AG09319 (cell line): ENCODE measurements around the gene DCBLD1.

Source experiments
- DNase-seq: peaks from one replicate; pipeline ENCODE4 v3.0.0-alpha.2; 2010; ENCODE audit warnings: low read depth; ENCODE audit errors: extremely low read depth
- TF ChIP-seq, protein P1 (sequence below): IDR thresholded peaks from 2 replicates; pipeline ENCODE4 v1.5.1; 2011; ENCODE audit warnings: low read depth, mild to moderate bottlenecking, inconsistent platforms, low read length, moderate library complexity

The DCBLD1 gene

DNA sequence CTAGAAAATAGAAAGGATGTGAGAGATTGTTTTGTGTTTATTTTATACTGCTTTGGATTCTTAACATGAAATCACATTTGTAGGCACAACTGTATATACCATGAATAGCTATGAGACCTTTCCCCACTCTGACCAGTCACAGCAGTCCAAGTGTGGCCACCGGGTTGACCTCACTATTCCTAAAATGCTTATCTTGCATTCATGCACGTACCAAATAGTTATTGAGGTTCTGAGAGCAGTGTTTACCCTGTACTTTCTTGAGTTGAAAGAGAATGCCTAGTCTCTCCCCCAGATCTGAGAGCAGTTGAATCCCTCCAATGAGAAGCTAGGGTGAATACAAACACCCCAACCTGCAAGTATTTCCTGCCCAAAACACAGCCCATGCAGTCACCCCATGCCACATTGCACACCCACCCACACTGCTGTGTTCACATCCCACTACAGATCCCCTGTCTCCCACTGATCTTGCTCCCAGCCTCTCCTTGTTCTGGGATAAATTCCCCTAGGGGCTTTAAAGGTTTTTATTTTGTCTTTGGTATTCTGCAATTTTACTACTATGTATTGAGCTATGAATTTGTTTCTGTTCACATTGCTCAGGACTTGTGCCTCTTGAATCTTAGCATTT lies 68.3 kb downstream of the DCBLD1 start:
- TF ChIP-seq, protein P1, sequence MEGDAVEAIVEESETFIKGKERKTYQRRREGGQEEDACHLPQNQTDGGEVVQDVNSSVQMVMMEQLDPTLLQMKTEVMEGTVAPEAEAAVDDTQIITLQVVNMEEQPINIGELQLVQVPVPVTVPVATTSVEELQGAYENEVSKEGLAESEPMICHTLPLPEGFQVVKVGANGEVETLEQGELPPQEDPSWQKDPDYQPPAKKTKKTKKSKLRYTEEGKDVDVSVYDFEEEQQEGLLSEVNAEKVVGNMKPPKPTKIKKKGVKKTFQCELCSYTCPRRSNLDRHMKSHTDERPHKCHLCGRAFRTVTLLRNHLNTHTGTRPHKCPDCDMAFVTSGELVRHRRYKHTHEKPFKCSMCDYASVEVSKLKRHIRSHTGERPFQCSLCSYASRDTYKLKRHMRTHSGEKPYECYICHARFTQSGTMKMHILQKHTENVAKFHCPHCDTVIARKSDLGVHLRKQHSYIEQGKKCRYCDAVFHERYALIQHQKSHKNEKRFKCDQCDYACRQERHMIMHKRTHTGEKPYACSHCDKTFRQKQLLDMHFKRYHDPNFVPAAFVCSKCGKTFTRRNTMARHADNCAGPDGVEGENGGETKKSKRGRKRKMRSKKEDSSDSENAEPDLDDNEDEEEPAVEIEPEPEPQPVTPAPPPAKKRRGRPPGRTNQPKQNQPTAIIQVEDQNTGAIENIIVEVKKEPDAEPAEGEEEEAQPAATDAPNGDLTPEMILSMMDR = no peak
- no peak for DNase-seq

DNA sequence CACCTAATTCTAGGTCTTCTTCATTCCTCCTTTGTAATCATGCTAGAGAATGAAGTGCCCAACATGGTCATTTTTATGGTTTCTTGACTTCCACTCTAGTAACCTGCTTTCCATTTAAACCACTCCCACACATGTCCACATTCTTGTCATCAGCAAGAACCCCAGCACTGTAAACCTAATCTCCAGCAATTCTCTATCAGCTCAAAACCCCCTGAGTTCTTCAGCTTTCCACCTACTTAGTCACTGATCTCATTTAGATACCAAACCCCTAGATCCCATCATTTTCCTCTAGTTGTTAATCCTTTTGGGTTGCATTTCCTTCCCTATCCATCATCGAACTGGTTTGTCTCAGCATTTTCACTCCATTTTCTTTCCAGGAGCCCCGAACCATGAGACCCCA lies 70.1 kb downstream of the DCBLD1 start:
- TF ChIP-seq, protein P1 = no peak
- no peak for DNase-seq

DNA sequence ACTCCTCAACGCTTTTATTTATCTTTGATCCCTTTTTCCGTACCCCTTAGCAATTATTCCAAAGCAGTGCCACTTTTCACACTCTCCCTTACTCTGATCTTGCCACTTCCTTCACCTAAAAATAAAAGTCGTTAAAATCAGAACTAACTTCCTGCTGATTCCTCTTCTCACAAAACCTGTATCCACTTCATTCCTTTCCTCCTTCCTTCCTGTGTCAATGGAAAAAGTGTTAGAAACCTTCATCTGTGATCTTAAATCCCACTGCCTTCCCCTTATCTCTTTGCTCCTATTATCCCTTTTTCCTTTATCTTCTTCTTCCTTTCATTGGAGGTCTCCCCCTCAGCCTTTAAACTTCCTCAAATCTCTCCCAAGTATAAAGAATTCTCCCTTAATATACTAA lies 70.7 kb downstream of the DCBLD1 start:
- TF ChIP-seq, protein P1 = no peak
- DNase-seq = no peak

DNA sequence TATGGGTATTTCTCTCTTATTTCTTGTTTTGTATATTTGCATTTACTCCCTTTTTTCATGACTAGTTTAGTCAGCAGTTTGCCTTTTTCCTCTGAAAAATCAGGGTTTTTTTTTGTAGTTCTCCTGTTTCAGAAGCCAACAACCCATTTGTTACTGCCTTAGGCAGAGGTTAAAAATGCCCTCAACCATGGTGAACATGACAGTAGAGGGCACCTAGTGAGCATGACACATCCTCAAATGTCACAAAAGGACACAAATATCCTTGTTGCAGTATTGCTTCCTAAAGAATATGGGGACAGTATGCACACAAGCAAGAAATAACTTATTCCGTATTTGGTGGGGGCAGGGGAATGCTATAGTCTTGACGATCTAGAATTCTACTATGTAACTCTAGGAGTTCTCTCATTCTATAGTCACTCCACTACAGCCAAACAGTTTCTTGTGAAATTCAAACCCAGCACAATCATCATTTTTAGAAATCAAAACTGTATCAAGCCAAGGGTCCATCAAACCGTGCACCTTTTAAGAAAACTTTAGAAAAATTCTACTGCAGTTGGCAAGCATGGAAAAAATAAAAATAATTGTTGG lies 72.9 kb downstream of the DCBLD1 start:
- TF ChIP-seq, protein P1 = no peak
- no peak for DNase-seq

DNA sequence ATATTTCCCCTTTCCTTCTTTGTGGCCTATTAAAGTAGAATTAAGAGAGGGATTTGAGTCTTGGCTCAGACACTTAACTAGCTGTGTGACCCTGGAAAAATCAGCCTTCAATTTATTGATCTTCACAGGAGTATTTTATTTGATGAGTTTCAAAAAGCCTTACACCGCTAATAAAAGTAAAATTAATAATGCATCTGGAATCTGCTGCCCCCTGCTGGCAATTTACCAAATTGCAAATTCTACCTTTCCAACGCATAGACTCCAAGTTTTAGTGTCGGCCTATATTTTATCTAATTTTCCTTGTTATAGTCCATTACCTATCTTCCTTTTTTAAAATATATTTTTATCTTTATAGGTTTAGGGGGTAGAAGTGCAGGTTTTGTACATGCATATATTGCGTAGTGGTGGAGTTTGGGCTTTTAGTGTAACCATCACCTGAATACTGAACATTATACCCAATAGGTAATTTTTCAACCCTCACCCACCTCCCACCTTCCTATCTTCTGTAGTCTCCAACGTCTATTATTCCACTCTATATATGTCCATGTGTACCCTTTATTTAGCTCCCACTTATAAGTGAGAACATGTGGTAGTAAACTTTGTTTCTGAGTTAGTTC lies 73.5 kb downstream of the DCBLD1 start:
- DNase-seq = no peak
- TF ChIP-seq, protein P1 = peak; percentile 67

DNA sequence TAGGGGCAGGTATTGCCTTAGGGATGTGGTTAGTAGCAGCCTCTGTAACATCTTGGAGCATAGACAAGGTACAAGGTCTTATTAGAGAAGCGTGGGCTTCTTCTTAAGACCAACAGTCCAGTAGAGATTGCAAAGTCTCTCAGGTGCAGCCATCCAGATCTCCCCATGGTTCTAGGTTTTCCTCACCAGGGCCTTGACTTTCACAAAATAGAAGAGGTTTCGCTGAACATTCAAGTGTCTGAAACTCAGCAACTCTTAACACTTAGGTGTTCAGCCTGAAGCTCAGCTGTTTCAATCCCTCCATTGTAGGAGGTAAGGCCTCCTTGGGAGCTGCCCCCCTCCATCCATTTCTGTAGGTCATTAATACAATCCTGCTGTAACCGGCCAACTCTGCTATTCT lies 75.5 kb downstream of the DCBLD1 start:
- DNase-seq = no peak
- TF ChIP-seq, protein P1 = no peak

DNA sequence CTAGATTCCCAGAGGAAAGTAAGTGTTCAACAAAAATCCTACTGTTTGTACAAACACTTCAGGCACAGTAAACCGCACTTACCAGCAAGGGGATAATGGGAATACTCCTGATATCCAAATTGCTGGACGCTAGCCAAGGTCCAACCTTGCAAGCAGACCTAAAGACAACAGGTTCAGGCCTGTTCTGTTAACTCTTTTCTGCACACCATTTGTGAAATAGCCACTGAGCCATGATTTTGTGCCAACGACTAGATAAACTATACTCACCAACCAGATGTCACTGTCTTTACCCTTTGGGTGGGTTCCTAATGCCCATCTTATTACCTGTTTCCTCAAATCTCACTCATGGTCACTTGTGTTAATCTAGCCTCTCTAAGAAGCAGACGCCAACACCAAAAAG lies 76.3 kb downstream of the DCBLD1 start:
- DNase-seq = no peak
- TF ChIP-seq, protein P1 = no peak
